HCT116 (cell line): ENCODE results near the gene PFKFB3. TPM values are rescaled to one million over a fixed set of nuclear protein-coding genes. Genes with fewer than 3 reads are reported as not detected.

Experiments
- ATAC-seq: fragments of 200-7000 bp; cut with Tn5 transposase; 2 replicates; pipeline ENCODE4 v1.9.1; 2020; ENCODE audit warnings: mild to moderate bottlenecking, moderate library complexity
- BruUV-seq: library from RNA; stranded (reverse); fragments of 400-500 nt; replicated peaks from 2 replicates; lab custom pipeline; 2021; lab: Mats Ljungman, UMichigan
- CTCF ChIA-PET: fragments of 300-600 bp; sonication (Branson Sonifier 250); formaldehyde crosslinking; loops from one replicate; lab custom pipeline; 2021; ENCODE audit warnings: antibody characterized with exemption; lab: Charles Lee
- POLR2A ChIA-PET: fragments of 300-600, 350-600 bp; sonication (Branson Sonifier 250); formaldehyde crosslinking; loops from one replicate; lab custom pipeline; 2021; ENCODE audit warnings: antibody characterized with exemption; lab: Charles Lee
- RAD21 ChIA-PET, 2 experiments: fragments of 300-600 bp; sonication (Branson Sonifier 250); formaldehyde crosslinking; loops; one replicate each; lab custom pipeline; 2023; ENCODE audit warnings: low total read pairs in 2 of 2; ENCODE audit not compliant: uncharacterized antibody in 2 of 2, unreplicated experiment in 2 of 2, low non-redundant PET in 1 of 2; lab: Charles Lee
- DNase-seq: peaks from one replicate; pipeline ENCODE4 v3.0.0-alpha.2; 2010; ENCODE audit warnings: low read depth, low spot score
- H2AFZ ChIP-seq: fragments of 200-600 bp; shearing (Covaris generic), sonication (generic); 2 replicates; pipeline ENCODE4 v1.6.1; 2017; ENCODE audit warnings: low read depth, mixed run types, mixed read lengths, antibody characterized with exemption, low read length; ENCODE audit not compliant: poor library complexity, severe bottlenecking
- H3K27ac ChIP-seq: 2 replicates; pipeline ENCODE4 v1.5.1; 2012; ENCODE audit warnings: low read depth, low read length
- H3K27me3 ChIP-seq: fragments of 200-600 bp; sonication (generic); 2 replicates; pipeline ENCODE4 v1.6.1; 2016; ENCODE audit warnings: mixed run types, low read length, mixed read lengths; ENCODE audit not compliant: insufficient read depth
- H3K36me3 ChIP-seq, 2 experiments: fragments of 200-500 bp in 1 of 2; fragments of 200-600 bp in 1 of 2; sonication (Bioruptor generic) in 1 of 2; sonication (generic) in 1 of 2; 2 replicates each; pipeline versions ENCODE4 v1.5.1 to v1.6.1; 2014 to 2016; ENCODE audit warnings: low read length in 2 of 2, inconsistent platforms in 1 of 2, mixed read lengths in 1 of 2, mixed run types in 1 of 2; ENCODE audit not compliant: insufficient read depth in 2 of 2, control insufficient read depth in 1 of 2
- H3K4me1 ChIP-seq, 2 experiments: fragments of 200-600 bp in 1 of 2; sonication (generic) in 1 of 2; 2 replicates each; pipeline versions ENCODE4 v1.5.1 to v1.6.1; 2012 to 2017; ENCODE audit warnings: low read length in 2 of 2, inconsistent platforms in 1 of 2, mild to moderate bottlenecking in 1 of 2, mixed read lengths in 1 of 2, mixed run types in 1 of 2, moderate library complexity in 1 of 2; ENCODE audit not compliant: insufficient read depth in 2 of 2, control insufficient read depth in 1 of 2
- H3K4me2 ChIP-seq: fragments of 200-600 bp; sonication (generic); 2 replicates; pipeline ENCODE4 v1.6.1; 2017; ENCODE audit warnings: mixed run types, low read length, mixed read lengths
- H3K4me3 ChIP-seq, 2 experiments: fragments of 200-600 bp in 1 of 2; sonication (generic) in 1 of 2; replicated peaks in 1 of 2; 2 replicates each; pipeline ENCODE4 v1.5.1; 2011 to 2016; ENCODE audit warnings: low read length in 2 of 2, control low read depth in 1 of 2, low read depth in 1 of 2, mild to moderate bottlenecking in 1 of 2, mixed read lengths in 1 of 2, mixed run types in 1 of 2
- H3K79me2 ChIP-seq: fragments of 200-600 bp; sonication (generic); 2 replicates; pipeline ENCODE4 v1.6.1; 2017; ENCODE audit warnings: mild to moderate bottlenecking, mixed run types, low read length, moderate library complexity, mixed read lengths; ENCODE audit not compliant: insufficient read depth
- H3K9ac ChIP-seq: fragments of 200-600 bp; sonication (generic); 2 replicates; pipeline ENCODE4 v1.6.1; 2016; ENCODE audit warnings: low read length, mixed read lengths
- H3K9me2 ChIP-seq: fragments of 200-600 bp; sonication (generic), shearing (Covaris generic); 2 replicates; pipeline ENCODE4 v1.6.1; 2017; ENCODE audit warnings: mixed run types, mild to moderate bottlenecking, moderate library complexity; ENCODE audit not compliant: insufficient read depth
- H3K9me3 ChIP-seq, 2 experiments: fragments of 200-500 bp in 1 of 2; fragments of 200-600 bp in 1 of 2; sonication (Bioruptor generic) in 1 of 2; sonication (generic) in 1 of 2; 2 replicates each; pipeline ENCODE4 v1.6.1; 2014 to 2017; ENCODE audit warnings: low read length in 2 of 2, mixed read lengths in 2 of 2, inconsistent platforms in 1 of 2, low read depth in 1 of 2, mild to moderate bottlenecking in 1 of 2, mixed run types in 1 of 2, moderate library complexity in 1 of 2; ENCODE audit not compliant: control insufficient read depth in 1 of 2, insufficient read depth in 1 of 2
- H4K20me1 ChIP-seq: fragments of 200-600 bp; sonication (generic), shearing (Covaris generic); 2 replicates; pipeline ENCODE4 v1.6.1; 2017; ENCODE audit warnings: mixed run types, mild to moderate bottlenecking, moderate library complexity; ENCODE audit not compliant: insufficient read depth
- CBX3 ChIP-seq: IDR thresholded peaks from 2 replicates; pipeline ENCODE4 v1.6.1; 2012; ENCODE audit warnings: low read depth
- CEBPB ChIP-seq: IDR thresholded peaks from 2 replicates; pipeline ENCODE4 v1.6.1; 2012; ENCODE audit warnings: low read depth
- EGR1 ChIP-seq: IDR thresholded peaks from 2 replicates; pipeline ENCODE4 v1.6.1; 2012; ENCODE audit warnings: low read depth
- ELF1 ChIP-seq: IDR thresholded peaks from 2 replicates; pipeline ENCODE4 v1.6.1; 2012; ENCODE audit warnings: low read depth, borderline replicate concordance
- EZH2 ChIP-seq: fragments of 200-600 bp; sonication (generic); IDR thresholded peaks from 2 replicates; pipeline ENCODE4 v1.6.1; 2017; ENCODE audit warnings: antibody characterized with exemption, mixed run types
- EZH2phosphoT487 ChIP-seq: fragments of 200-600 bp; IDR thresholded peaks from 2 replicates; pipeline ENCODE4 v1.6.1; 2018; ENCODE audit warnings: antibody characterized with exemption, borderline replicate concordance
- FOSL1 ChIP-seq: IDR thresholded peaks from 2 replicates; pipeline ENCODE4 v1.6.1; 2012; ENCODE audit warnings: low read depth
- JUND ChIP-seq: IDR thresholded peaks from 2 replicates; pipeline ENCODE4 v1.6.1; 2012
- MAX ChIP-seq: IDR thresholded peaks from 2 replicates; pipeline ENCODE4 v1.6.1; 2012
- POLR2A ChIP-seq: IDR thresholded peaks from 2 replicates; pipeline ENCODE4 v1.7.0; 2011; ENCODE audit warnings: borderline replicate concordance; ENCODE audit not compliant: insufficient read depth, insufficient read length; ENCODE audit errors: extremely low read depth
- POLR2AphosphoS5 ChIP-seq: IDR thresholded peaks from 2 replicates; pipeline ENCODE4 v1.6.1; 2011; ENCODE audit warnings: mild to moderate bottlenecking, low read depth, low read length, moderate library complexity
- RAD21 ChIP-seq: IDR thresholded peaks from 2 replicates; pipeline ENCODE4 v1.6.1; 2012; ENCODE audit warnings: low read depth, mild to moderate bottlenecking
- SIN3A ChIP-seq: IDR thresholded peaks from 2 replicates; pipeline ENCODE4 v1.6.1; 2012; ENCODE audit warnings: low read depth
- SP1 ChIP-seq: IDR thresholded peaks from 2 replicates; pipeline ENCODE4 v1.6.1; 2012; ENCODE audit warnings: low read depth
- SRF ChIP-seq: IDR thresholded peaks from 2 replicates; pipeline ENCODE4 v1.6.1; 2012; ENCODE audit warnings: low read depth
- TCF7L2 ChIP-seq: IDR thresholded peaks from 2 replicates; pipeline ENCODE4 v1.7.0; 2011; ENCODE audit warnings: borderline replicate concordance, inconsistent platforms; ENCODE audit not compliant: insufficient read depth, insufficient read length; ENCODE audit errors: extremely low read depth
- ZBTB33 ChIP-seq: IDR thresholded peaks from 2 replicates; pipeline ENCODE4 v1.6.1; 2011; ENCODE audit warnings: mild to moderate bottlenecking, low read length, moderate library complexity; ENCODE audit not compliant: insufficient replicate concordance; ENCODE audit errors: extremely low read depth
- ZFX ChIP-seq: fragments of 450-650 bp; IDR thresholded peaks from 2 replicates; pipeline ENCODE4 v1.6.1; 2017
- ZNF274 ChIP-seq: fragments of 200-500 bp; sonication (Bioruptor generic); IDR thresholded peaks from 2 replicates; pipeline ENCODE4 v1.6.1; 2014; ENCODE audit warnings: mild to moderate bottlenecking, low read depth, low read length, inconsistent platforms
- intact Hi-C: fragments of 100-400 bp; cut with micrococcal nuclease; formaldehyde crosslinking; loops from 2 replicates; pipeline ENCODE4 v1.10.0; 2022
- total RNA-seq: library from RNA; stranded (reverse); gene quantifications from one replicate; pipeline ENCODE4 v1.2.1, GENCODE V29; 2021; ENCODE audit not compliant: unreplicated experiment
- TF ChIP-seq, protein P1 (sequence below): IDR thresholded peaks from 2 replicates; pipeline ENCODE4 v1.6.1; 2012; ENCODE audit warnings: low read depth
- TF ChIP-seq, protein P2 (sequence below), 3 experiments: fragments of 200-600 bp in 1 of 3; sonication (generic) in 1 of 3; IDR thresholded peaks in 2 of 3; conservative IDR thresholded peaks in 1 of 3; 2 replicates each; pipeline ENCODE4 v1.5.1; 2012 to 2017; ENCODE audit warnings: low read depth in 2 of 3, low read length in 2 of 3, antibody characterized with exemption in 1 of 3, borderline replicate concordance in 1 of 3, control low read depth in 1 of 3, mild to moderate bottlenecking in 1 of 3, mixed read lengths in 1 of 3, mixed run types in 1 of 3, moderate library complexity in 1 of 3; ENCODE audit not compliant: insufficient read depth in 1 of 3
- TF ChIP-seq, protein P3 (sequence below): IDR thresholded peaks from 2 replicates; pipeline ENCODE4 v1.6.1; 2012

Gene PFKFB3
- total RNA-seq, 1 experiment from 2014 or later, result 50.8 TPM

- CTCF ChIA-PET, result interaction anchor here (1.1 kb wide), 1 partner anchor 103 kb away, joined by 3 read pairs; no protein-coding TSS in a partner anchor
- no TSS peak for BruUV-seq
- peak; percentile 96 for ATAC-seq
- H3K79me2 ChIP-seq, result no peaks in the 10 kb centered on the region
- H2AFZ ChIP-seq, result peak overlapping the region; percentile 36
- H3K4me2 ChIP-seq, result peak overlapping the region; percentile 70
- H3K9me3 ChIP-seq, result no peaks in the 10 kb centered on the region
- POLR2A ChIA-PET, result interaction anchor here (1.2 kb wide), 1 partner anchor 24 kb away, joined by 4 read pairs; no protein-coding TSS in a partner anchor
- RAD21 ChIA-PET, result no interaction called here
- no peaks in the 10 kb centered on the region for H3K27me3 ChIP-seq
- peak; percentile 91 for DNase-seq
- H3K27ac ChIP-seq, result peak overlapping the region; percentile 23
- H3K9ac ChIP-seq, result peak overlapping the region; percentile 21; the same call in 1 of the 2 replicates
- H3K4me1 ChIP-seq, result peaks cover 35 to 68% of the 10 kb centered on the region in 2 experiments
- intact Hi-C loops, result no loop called here
- peak overlapping the region in 1 of 2 experiments; percentile 21; a peak in 2 of 4 replicates for H3K4me3 ChIP-seq
- no peaks in the 10 kb centered on the region for H3K36me3 ChIP-seq
- no peaks in the 10 kb centered on the region for H4K20me1 ChIP-seq
- H3K9me2 ChIP-seq, result no peaks in the 10 kb centered on the region
- TF ChIP-seq EZH2 (no peak), FOSL1 (peak; percentile 96), EGR1 (no peak), ZBTB33 (peak; percentile 53), ZFX (no peak), POLR2A (no peak), ZNF274 (no peak), CBX3 (peak; percentile 99), POLR2AphosphoS5 (peak; percentile 58), MAX (peak; percentile 100), TCF7L2 (peak; percentile 80), CEBPB (peak; percentile 66), SRF (peak; percentile 63), EZH2phosphoT487 (no peak), SIN3A (peak; percentile 70), RAD21 (peak; percentile 26; the same call in 1 of the 2 replicates), ELF1 (no peak), SP1 (peak; percentile 97), JUND (peak; percentile 98)
- TF ChIP-seq, protein P1, sequence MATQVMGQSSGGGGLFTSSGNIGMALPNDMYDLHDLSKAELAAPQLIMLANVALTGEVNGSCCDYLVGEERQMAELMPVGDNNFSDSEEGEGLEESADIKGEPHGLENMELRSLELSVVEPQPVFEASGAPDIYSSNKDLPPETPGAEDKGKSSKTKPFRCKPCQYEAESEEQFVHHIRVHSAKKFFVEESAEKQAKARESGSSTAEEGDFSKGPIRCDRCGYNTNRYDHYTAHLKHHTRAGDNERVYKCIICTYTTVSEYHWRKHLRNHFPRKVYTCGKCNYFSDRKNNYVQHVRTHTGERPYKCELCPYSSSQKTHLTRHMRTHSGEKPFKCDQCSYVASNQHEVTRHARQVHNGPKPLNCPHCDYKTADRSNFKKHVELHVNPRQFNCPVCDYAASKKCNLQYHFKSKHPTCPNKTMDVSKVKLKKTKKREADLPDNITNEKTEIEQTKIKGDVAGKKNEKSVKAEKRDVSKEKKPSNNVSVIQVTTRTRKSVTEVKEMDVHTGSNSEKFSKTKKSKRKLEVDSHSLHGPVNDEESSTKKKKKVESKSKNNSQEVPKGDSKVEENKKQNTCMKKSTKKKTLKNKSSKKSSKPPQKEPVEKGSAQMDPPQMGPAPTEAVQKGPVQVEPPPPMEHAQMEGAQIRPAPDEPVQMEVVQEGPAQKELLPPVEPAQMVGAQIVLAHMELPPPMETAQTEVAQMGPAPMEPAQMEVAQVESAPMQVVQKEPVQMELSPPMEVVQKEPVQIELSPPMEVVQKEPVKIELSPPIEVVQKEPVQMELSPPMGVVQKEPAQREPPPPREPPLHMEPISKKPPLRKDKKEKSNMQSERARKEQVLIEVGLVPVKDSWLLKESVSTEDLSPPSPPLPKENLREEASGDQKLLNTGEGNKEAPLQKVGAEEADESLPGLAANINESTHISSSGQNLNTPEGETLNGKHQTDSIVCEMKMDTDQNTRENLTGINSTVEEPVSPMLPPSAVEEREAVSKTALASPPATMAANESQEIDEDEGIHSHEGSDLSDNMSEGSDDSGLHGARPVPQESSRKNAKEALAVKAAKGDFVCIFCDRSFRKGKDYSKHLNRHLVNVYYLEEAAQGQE, result no peak
- TF ChIP-seq, protein P2, sequence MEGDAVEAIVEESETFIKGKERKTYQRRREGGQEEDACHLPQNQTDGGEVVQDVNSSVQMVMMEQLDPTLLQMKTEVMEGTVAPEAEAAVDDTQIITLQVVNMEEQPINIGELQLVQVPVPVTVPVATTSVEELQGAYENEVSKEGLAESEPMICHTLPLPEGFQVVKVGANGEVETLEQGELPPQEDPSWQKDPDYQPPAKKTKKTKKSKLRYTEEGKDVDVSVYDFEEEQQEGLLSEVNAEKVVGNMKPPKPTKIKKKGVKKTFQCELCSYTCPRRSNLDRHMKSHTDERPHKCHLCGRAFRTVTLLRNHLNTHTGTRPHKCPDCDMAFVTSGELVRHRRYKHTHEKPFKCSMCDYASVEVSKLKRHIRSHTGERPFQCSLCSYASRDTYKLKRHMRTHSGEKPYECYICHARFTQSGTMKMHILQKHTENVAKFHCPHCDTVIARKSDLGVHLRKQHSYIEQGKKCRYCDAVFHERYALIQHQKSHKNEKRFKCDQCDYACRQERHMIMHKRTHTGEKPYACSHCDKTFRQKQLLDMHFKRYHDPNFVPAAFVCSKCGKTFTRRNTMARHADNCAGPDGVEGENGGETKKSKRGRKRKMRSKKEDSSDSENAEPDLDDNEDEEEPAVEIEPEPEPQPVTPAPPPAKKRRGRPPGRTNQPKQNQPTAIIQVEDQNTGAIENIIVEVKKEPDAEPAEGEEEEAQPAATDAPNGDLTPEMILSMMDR (IDR thresholded peaks at IDR 0.05 in 2 of 3, conservative IDR thresholded peaks at IDR 0.05 in 1 of 3; ENCODE audit: borderline replicate concordance in 1 of 3, insufficient read depth in 1 of 3, low read depth in 2 of 3, low read length in 2 of 3), result no peak
- TF ChIP-seq, protein P3, sequence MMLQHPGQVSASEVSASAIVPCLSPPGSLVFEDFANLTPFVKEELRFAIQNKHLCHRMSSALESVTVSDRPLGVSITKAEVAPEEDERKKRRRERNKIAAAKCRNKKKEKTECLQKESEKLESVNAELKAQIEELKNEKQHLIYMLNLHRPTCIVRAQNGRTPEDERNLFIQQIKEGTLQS, result no peak; the same call in 1 of the 2 replicates
Observed at GRCh38 chr10:6299234-6299633, 96.5 kb downstream of the PFKFB3 start.
